A549 (cell line): ENCODE data around the gene PXK. TPM values are rescaled to one million over a fixed set of nuclear protein-coding genes. Genes with fewer than 3 reads are reported as not detected.

Experiments
- ATAC-seq, 2 experiments: fragments of 200-7000 bp in 1 of 2; fragments of >200 bp in 1 of 2; cut with Nextera tagmentation in 1 of 2; cut with Tn5 transposase in 1 of 2; 3 replicates each; pipeline versions ENCODE4 v1.8.0 to v1.9.1; 2018 to 2020; ENCODE audit warnings: mild to moderate bottlenecking in 1 of 2, moderate library complexity in 1 of 2
- CTCF ChIA-PET: fragments of 300-600 bp; sonication (Branson Sonifier 250); formaldehyde crosslinking; extraction: SDS; loops from one replicate; lab custom pipeline; 2021; ENCODE audit warnings: antibody characterized with exemption, inconsistent platforms; lab: Yijun Ruan, JAX
- POLR2A ChIA-PET: fragments of 350-600 bp; formaldehyde crosslinking; extraction: SDS; loops from one replicate; lab custom pipeline; 2021; ENCODE audit warnings: antibody characterized with exemption, inconsistent platforms; lab: Yijun Ruan, JAX
- DNase-seq, 2 experiments: peaks; one replicate each; pipeline versions ENCODE4 v3.0.0 to v3.0.0-alpha.2; 2011 to 2016; ENCODE audit warnings: low read depth in 1 of 2, low spot score in 1 of 2
- FAIRE-seq: peaks from 2 replicates; lab custom pipeline; 2011; peaks lifted over from hg19 to GRCh38; lab: Jason Lieb, UNC
- H3K27ac ChIP-seq, 2 experiments: fragments of >200 bp; sonication (Bioruptor Twin); formaldehyde crosslinking; 3 replicates each; pipeline ENCODE4 v1.5.1; 2016 to 2017
- H3K4me1 ChIP-seq: fragments of >200 bp; sonication (Bioruptor Twin); formaldehyde crosslinking; 3 replicates; pipeline ENCODE4 v1.6.1; 2016
- H3K4me2 ChIP-seq: fragments of >200 bp; sonication (Bioruptor Twin); formaldehyde crosslinking; 3 replicates; pipeline ENCODE4 v1.6.1; 2016
- H3K4me3 ChIP-seq: fragments of >200 bp; sonication (Bioruptor Twin); formaldehyde crosslinking; 3 replicates; pipeline ENCODE4 v1.5.1; 2016
- H3K9me3 ChIP-seq: fragments of >200 bp; sonication (Bioruptor Twin); formaldehyde crosslinking; 3 replicates; pipeline ENCODE4 v1.6.1; 2016
- ATOH8 ChIP-seq: fragments of 250-450 bp; sonication (Bioruptor Pico); IDR thresholded peaks from 2 replicates; pipeline ENCODE4 v1.5.0; 2020; ENCODE audit warnings: low read depth, mild to moderate bottlenecking, moderate library complexity
- CEBPB ChIP-seq, 2 experiments: fragments of >200 bp in 1 of 2; sonication (Bioruptor Twin) in 1 of 2; formaldehyde crosslinking in 1 of 2; IDR thresholded peaks; 2 replicates each; pipeline ENCODE4 v1.6.1; 2012 to 2016
- E2F6 ChIP-seq: IDR thresholded peaks from 2 replicates; pipeline ENCODE4 v1.6.1; 2012; ENCODE audit warnings: low read depth, borderline replicate concordance
- EHF ChIP-seq: fragments of 250-450 bp; sonication (Bioruptor Pico); IDR thresholded peaks from 2 replicates; pipeline ENCODE4 v1.5.0; 2020; ENCODE audit warnings: mild to moderate bottlenecking
- ESRRA ChIP-seq: fragments of 150-350 bp; IDR thresholded peaks from 2 replicates; pipeline ENCODE4 v1.6.1; 2014; ENCODE audit warnings: mild to moderate bottlenecking, low read length, borderline replicate concordance
- FOSB ChIP-seq: fragments of 250-450 bp; sonication (Bioruptor Pico); IDR thresholded peaks from 2 replicates; pipeline ENCODE4 v1.5.0; 2020; ENCODE audit warnings: mild to moderate bottlenecking, moderate library complexity
- HES2 ChIP-seq: fragments of >200 bp; sonication (Bioruptor Twin); formaldehyde crosslinking; IDR thresholded peaks from 2 replicates; pipeline ENCODE4 v1.6.1; 2016
- HOXB13 ChIP-seq: fragments of 250-450 bp; sonication (Bioruptor Pico); IDR thresholded peaks from 2 replicates; pipeline ENCODE4 v1.5.0; 2020; ENCODE audit warnings: low read depth, mild to moderate bottlenecking, moderate library complexity
- HOXB5 ChIP-seq: fragments of 250-450 bp; sonication (Bioruptor Pico); IDR thresholded peaks from 2 replicates; pipeline ENCODE4 v1.5.0; 2020; ENCODE audit warnings: mild to moderate bottlenecking, moderate library complexity
- JUN ChIP-seq, 2 experiments: fragments of >200 bp; sonication (Bioruptor Twin); formaldehyde crosslinking; IDR thresholded peaks; 2 replicates in 1 of 2; 3 replicates in 1 of 2; pipeline ENCODE4 v1.6.1; 2016 to 2017
- JUNB ChIP-seq: fragments of >200 bp; sonication (Bioruptor Twin); formaldehyde crosslinking; IDR thresholded peaks from 2 replicates; pipeline ENCODE4 v1.6.1; 2016
- KDM1A ChIP-seq: fragments of 200-600 bp; sonication (generic); IDR thresholded peaks from 2 replicates; pipeline ENCODE4 v1.6.1; 2016; ENCODE audit warnings: low read depth, mild to moderate bottlenecking
- MAFK ChIP-seq: fragments of 450-650 bp; IDR thresholded peaks from 2 replicates; pipeline ENCODE4 v1.6.1; 2014; ENCODE audit not compliant: partially characterized antibody
- PBX3 ChIP-seq: IDR thresholded peaks from 2 replicates; pipeline ENCODE4 v1.6.1; 2012
- POLR2A ChIP-seq: IDR thresholded peaks from 2 replicates; pipeline ENCODE4 v1.6.1; 2012; ENCODE audit warnings: mild to moderate bottlenecking, low read length
- RCOR1 ChIP-seq: fragments of 150-350 bp; IDR thresholded peaks from 2 replicates; pipeline ENCODE4 v1.6.1; 2014; ENCODE audit warnings: antibody characterized with exemption, low read length, low read depth
- REST ChIP-seq: fragments of 200-600 bp; sonication (generic); IDR thresholded peaks from 2 replicates; pipeline ENCODE4 v1.6.1; 2016; ENCODE audit warnings: antibody characterized with exemption, mild to moderate bottlenecking, moderate library complexity
- RFX5 ChIP-seq: fragments of 450-650 bp; IDR thresholded peaks from 2 replicates; pipeline ENCODE4 v1.7.1; 2014; ENCODE audit warnings: antibody characterized with exemption, mild to moderate bottlenecking, moderate library complexity
- RNF2 ChIP-seq: fragments of 200-600 bp; sonication (generic); IDR thresholded peaks from 2 replicates; pipeline ENCODE4 v1.6.1; 2016; ENCODE audit warnings: low read depth, mild to moderate bottlenecking, antibody characterized with exemption, moderate library complexity, borderline replicate concordance
- SMC3 ChIP-seq: fragments of >200 bp; sonication (Bioruptor Twin); formaldehyde crosslinking; IDR thresholded peaks from 3 replicates; pipeline ENCODE4 v1.6.1; 2018; ENCODE audit warnings: inconsistent platforms
- SREBF2 ChIP-seq: fragments of 450-650 bp; IDR thresholded peaks from 2 replicates; pipeline ENCODE4 v1.6.1; 2014; ENCODE audit warnings: mild to moderate bottlenecking, moderate library complexity
- TFCP2L1 ChIP-seq: fragments of 250-450 bp; sonication (Bioruptor Pico); IDR thresholded peaks from 2 replicates; pipeline ENCODE4 v1.5.0; 2021; ENCODE audit warnings: mild to moderate bottlenecking
- TP53 ChIP-seq: fragments of 250-450 bp; sonication (Bioruptor Pico); IDR thresholded peaks from 2 replicates; pipeline ENCODE4 v1.5.0; 2021; ENCODE audit warnings: mild to moderate bottlenecking, moderate library complexity
- USF2 ChIP-seq: fragments of 450-650 bp; IDR thresholded peaks from 2 replicates; pipeline ENCODE4 v1.6.1; 2014; ENCODE audit warnings: antibody characterized with exemption
- WGBS: methylation state at CpG from one replicate; pipeline ENCODE4 v1.1.6; 2017; ENCODE audit errors: missing lambda C conversion rate; 5-methylcytosine and 5-hydroxymethylcytosine counted together
- polyA plus RNA-seq, 4 experiments: library from polyadenylated mRNA; depleted of rRNA in 3 of 4; stranded (reverse); fragments of >200 nt; fragmentation: RNase III in 1 of 4; extraction: RNeasy Plus Mini Kit Qiagen cat#74134 plus additional on column Dnase treatment in 1 of 4; gene quantifications; 2 replicates in 3 of 4; 3 replicates in 1 of 4; pipeline ENCODE4 v1.2.3, GENCODE V29; 2011 to 2017

PXK gene
- polyA plus RNA-seq, 2 of the 4 experiments (the other 2 are of a cell fraction) = 4.4 to 10.5 TPM

GRCh38 chr3:58370407-58370806, 37.7 kb downstream of the PXK start:
- no peak overlapping the region for H3K4me3 ChIP-seq
- no peak overlapping the region for H3K27ac ChIP-seq
- H3K4me2 ChIP-seq = no peak overlapping the region
- DNase-seq = no peak
- ATAC-seq = no peak
- 94% methylated on average over 4 of the region's 10 CpGs for WGBS
- H3K9me3 ChIP-seq = no peaks in the 10 kb centered on the region
- TF ChIP-seq JUNB = no peak
- no peak for TF ChIP-seq E2F6
- TF ChIP-seq CEBPB (IDR thresholded peaks at IDR 0.05) = no peak
- TF ChIP-seq RCOR1 = no peak
- H3K4me1 ChIP-seq = no peaks in the 10 kb centered on the region
- no peak for FAIRE-seq
- ChIA-PET CTCF (no interaction called here), POLR2A (no interaction called here)

- CTCF ChIA-PET = no interaction called here
- no peak for ATAC-seq
- Histone ChIP-seq H3K27ac (no peak overlapping the region), H3K9me3 (no peaks in the 10 kb centered on the region), H3K4me2 (no peak overlapping the region), H3K4me1 (no peaks in the 10 kb centered on the region), H3K4me3 (no peak overlapping the region)
- no peak for DNase-seq
- no peak for TF ChIP-seq HES2
- no peak for TF ChIP-seq RNF2
- TF ChIP-seq KDM1A = no peak
- TF ChIP-seq TFCP2L1 = no peak
- TF ChIP-seq ESRRA = no peak
- TF ChIP-seq SMC3 = no peak
- no peak for TF ChIP-seq POLR2A
- no peak for TF ChIP-seq HOXB13 (CRISPR knock-in tag)
- no peak for TF ChIP-seq SREBF2
- POLR2A ChIA-PET = no interaction called here
- FAIRE-seq = no peak
Observed at GRCh38 chr3:58371754-58372153, 39.1 kb downstream of the PXK start.

GRCh38 chr3:58375254-58375653, 42.6 kb downstream of the PXK start:
- ATAC-seq (no peak), DNase-seq (no peak)
- 78% methylated on average over 5 of the region's 5 CpGs for WGBS
- Histone ChIP-seq H3K4me3 (no peak overlapping the region), H3K4me1 (no peaks in the 10 kb centered on the region)
- TF ChIP-seq HOXB13 (CRISPR knock-in tag) (no peak), SMC3 (no peak), FOSB (CRISPR knock-in tag) (no peak), USF2 (no peak)
- TF ChIP-seq, all 56 proteins: peak for 0
- H3K9me3 ChIP-seq = no peaks in the 10 kb centered on the region
- H3K4me2 ChIP-seq = no peak overlapping the region
- no peak for FAIRE-seq
- POLR2A ChIA-PET = no interaction called here
- CTCF ChIA-PET = no interaction called here
- H3K27ac ChIP-seq = no peak overlapping the region

GRCh38 chr3:58377168-58377567, 44.5 kb downstream of the PXK start:
- no peak for ATAC-seq
- no peak for FAIRE-seq
- CTCF ChIA-PET = no interaction called here

More at GRCh38 chr3:58377168-58377567, 44.5 kb downstream of the PXK start:
- Histone ChIP-seq H3K4me1 (no peaks in the 10 kb centered on the region), H3K4me2 (no peak overlapping the region), H3K27ac (no peak overlapping the region), H3K9me3 (no peaks in the 10 kb centered on the region), H3K4me3 (no peak overlapping the region)
- WGBS = 88% methylated on average over 5 of the region's 5 CpGs
- TF ChIP-seq POLR2A (no peak), EHF (CRISPR knock-in tag) (no peak), REST (no peak), TP53 (CRISPR knock-in tag) (no peak), JUN (IDR thresholded peaks at IDR 0.05) (no peak), HOXB5 (CRISPR knock-in tag) (no peak), USF2 (no peak), MAFK (no peak), HOXB13 (CRISPR knock-in tag) (no peak), PBX3 (no peak), ATOH8 (CRISPR knock-in tag) (no peak), RFX5 (no peak), SREBF2 (no peak)
- POLR2A ChIA-PET = no interaction called here
- no peak for DNase-seq
